A673 (cell line): Measurements from ENCODE around the gene SMG7. TPM values are rescaled to one million over a fixed set of nuclear protein-coding genes. Genes with fewer than 3 reads are reported as not detected.

Source experiments
- BruUV-seq: library from RNA; stranded (reverse); fragments of 400-500 nt; replicated peaks from 2 replicates; lab custom pipeline; 2021; lab: Mats Ljungman, UMichigan
- CTCF ChIA-PET: fragments of 300-600 bp; sonication (Branson Sonifier 250); formaldehyde crosslinking; loops from one replicate; lab custom pipeline; 2022; ENCODE audit warnings: antibody characterized with exemption; lab: Charles Lee
- POLR2A ChIA-PET: fragments of 300-600 bp; sonication (Branson Sonifier 250); formaldehyde crosslinking; loops from one replicate; lab custom pipeline; 2022; ENCODE audit warnings: antibody characterized with exemption; ENCODE audit not compliant: low non-redundant PET; lab: Charles Lee
- DNase-seq: peaks from one replicate; pipeline ENCODE4 v3.0.0-alpha.2; 2015; ENCODE audit warnings: low spot score
- H3K27ac ChIP-seq: fragments of 200-600 bp; sonication (generic); 2 replicates; pipeline ENCODE4 v1.5.1; 2016; ENCODE audit warnings: mixed run types, low read depth, mild to moderate bottlenecking, mixed read lengths, antibody characterized with exemption, low read length; ENCODE audit not compliant: poor library complexity, severe bottlenecking
- H3K27me3 ChIP-seq: fragments of 200-600 bp; sonication (generic); replicated peaks from 2 replicates; pipeline ENCODE4 v1.6.1; 2017; ENCODE audit warnings: mixed run types, low read depth, mild to moderate bottlenecking, mixed read lengths, antibody characterized with exemption, low read length; ENCODE audit not compliant: insufficient read depth, poor library complexity
- H3K36me3 ChIP-seq: fragments of 200-600 bp; sonication (generic); 2 replicates; pipeline ENCODE4 v1.6.1; 2016; ENCODE audit warnings: mixed run types, mild to moderate bottlenecking, mixed read lengths, antibody characterized with exemption, low read length; ENCODE audit not compliant: insufficient read depth, poor library complexity, severe bottlenecking
- H3K4me1 ChIP-seq: fragments of 200-600 bp; sonication (generic); 2 replicates; pipeline ENCODE4 v1.6.1; 2017; ENCODE audit warnings: mixed run types, mild to moderate bottlenecking, mixed read lengths, antibody characterized with exemption, low read length; ENCODE audit not compliant: insufficient read depth, poor library complexity, severe bottlenecking
- H3K4me3 ChIP-seq: fragments of 200-600 bp; sonication (generic); 2 replicates; pipeline ENCODE4 v1.5.1; 2016; ENCODE audit warnings: low read depth, mixed run types, mild to moderate bottlenecking, mixed read lengths, low read length; ENCODE audit not compliant: poor library complexity, severe bottlenecking
- H3K9me3 ChIP-seq: fragments of 200-600 bp; sonication (generic); 2 replicates; pipeline ENCODE4 v1.6.1; 2016; ENCODE audit warnings: mixed run types, low read depth, mild to moderate bottlenecking, mixed read lengths, antibody characterized with exemption, low read length; ENCODE audit not compliant: poor library complexity, severe bottlenecking
- CTCF ChIP-seq: fragments of 300-800, 200-600 bp; sonication (generic); conservative IDR thresholded peaks from 2 replicates; pipeline ENCODE4 v1.5.1; 2017; ENCODE audit warnings: low read depth, mild to moderate bottlenecking, antibody characterized with exemption, low read length, moderate library complexity, mixed read lengths
- EZH2 ChIP-seq: fragments of 200-600 bp; sonication (generic); IDR thresholded peaks from 2 replicates; pipeline ENCODE4 v1.6.1; 2017; ENCODE audit warnings: borderline replicate concordance, low read depth, mild to moderate bottlenecking, mixed read lengths, antibody characterized with exemption, low read length; ENCODE audit not compliant: poor library complexity, severe bottlenecking
- intact Hi-C: fragments of 100-400 bp; cut with micrococcal nuclease; formaldehyde crosslinking; loops from one replicate; pipeline ENCODE4 v1.10.0; 2022; ENCODE audit not compliant: unreplicated experiment
- total RNA-seq: library from RNA; stranded (reverse); gene quantifications from 2 replicates; pipeline ENCODE4 v1.2.3, GENCODE V29; 2021

SMG7 gene
- total RNA-seq, 1 experiment from 2014 or later = 90.7 TPM

GRCh38 chr1:183431840-183432547, 40.3 kb upstream of the SMG7 start:
- Histone ChIP-seq H3K27me3 (peaks cover 6% of the 10 kb centered on the region), H3K4me1 (no peaks in the 10 kb centered on the region), H3K27ac (no peak overlapping the region), H3K36me3 (no peaks in the 10 kb centered on the region), H3K9me3 (no peaks in the 10 kb centered on the region), H3K4me3 (no peak overlapping the region)
- TF ChIP-seq EZH2 (no peak), CTCF (no peak)
- BruUV-seq = no TSS peak
- no peak for DNase-seq
- intact Hi-C loops = no loop called here
- ChIA-PET POLR2A (no interaction called here), CTCF (no interaction called here)

GRCh38 chr1:183432548-183432875, 39.8 kb upstream of the SMG7 start:
- Histone ChIP-seq H3K27me3 (peaks cover 6% of the 10 kb centered on the region), H3K9me3 (no peaks in the 10 kb centered on the region), H3K27ac (no peak overlapping the region), H3K4me3 (no peak overlapping the region), H3K36me3 (no peaks in the 10 kb centered on the region), H3K4me1 (no peaks in the 10 kb centered on the region)
- intact Hi-C loops = no loop called here
- POLR2A ChIA-PET = interaction anchor here (0.7 kb wide), 1 partner anchor 60 kb away, joined by 3 read pairs; no protein-coding TSS in a partner anchor
- DNase-seq = no peak
- BruUV-seq = no TSS peak
- CTCF ChIA-PET = no interaction called here
- TF ChIP-seq EZH2 = no peak
- no peak for TF ChIP-seq CTCF

GRCh38 chr1:183433703-183434102, 38.6 kb upstream of the SMG7 start:
- DNase-seq = no peak
- no TSS peak for BruUV-seq
- intact Hi-C loops = no loop called here
- ChIA-PET CTCF (no interaction called here), POLR2A (no interaction called here)
- Histone ChIP-seq H3K4me3 (no peak overlapping the region), H3K9me3 (no peaks in the 10 kb centered on the region), H3K36me3 (no peaks in the 10 kb centered on the region), H3K27me3 (peaks cover 7% of the 10 kb centered on the region), H3K4me1 (no peaks in the 10 kb centered on the region), H3K27ac (no peak overlapping the region)
- TF ChIP-seq CTCF = no peak
- TF ChIP-seq EZH2 = no peak
